Ascending aorta (tissue), 2 donors: ENCODE measurements around the gene ZNF232. TPM values are rescaled to one million over a fixed set of nuclear protein-coding genes. Genes with fewer than 3 reads are reported as not detected.
"Not testable (repeated sequence)": the region's sequence is repeated elsewhere in the genome, so short reads cannot be mapped to it uniquely, and the experiment has no call there.

Experiments
- DNase-seq, 2 donors: peaks; one replicate each; pipeline ENCODE4 v3.0.0-alpha.2; 2019; ENCODE audit warnings: low spot score in 2 of 2
- H3K27ac ChIP-seq, 2 donors: fragments of 200-600 bp; sonication (generic); one replicate each; pipeline ENCODE4 v1.5.1; 2016 to 2017; ENCODE audit warnings: mild to moderate bottlenecking in 1 of 2
- H3K27me3 ChIP-seq: fragments of 200-600 bp; sonication (generic); one replicate; pipeline ENCODE4 v1.5.1; 2017
- H3K36me3 ChIP-seq, 2 donors: fragments of 200-600 bp; sonication (generic); one replicate each; pipeline ENCODE4 v1.5.1; 2016
- H3K4me1 ChIP-seq, 2 donors: fragments of 200-600 bp; sonication (generic); one replicate each; pipeline ENCODE4 v1.5.1; 2016 to 2017; ENCODE audit warnings: mild to moderate bottlenecking in 1 of 2
- H3K4me3 ChIP-seq, 2 donors: fragments of 200-600 bp; sonication (generic); one replicate each; pipeline ENCODE4 v1.5.1; 2016 to 2017; ENCODE audit warnings: mild to moderate bottlenecking in 1 of 2
- H3K9me3 ChIP-seq, 2 donors: fragments of 200-600 bp; sonication (generic); one replicate each; pipeline ENCODE4 v1.5.1; 2016
- CTCF ChIP-seq, 3 experiments: fragments of 200-600 bp in 2 of 3; fragments of 450-650 bp in 1 of 3; sonication (generic) in 2 of 3; IDR thresholded peaks; one replicate each; pipeline ENCODE4 v1.5.1; 2016 to 2019; ENCODE audit warnings: antibody characterized with exemption in 3 of 3, mild to moderate bottlenecking in 1 of 3, moderate library complexity in 1 of 3
- intact Hi-C: fragments of 100-400 bp; cut with DNase I; formaldehyde crosslinking; loops from one replicate; pipeline ENCODE4 v1.15.1; 2023
- total RNA-seq: library from RNA; depleted of rRNA; stranded (reverse); fragments of >200 nt; gene quantifications from one replicate; pipeline ENCODE4 v1.1.0, GENCODE V29; 2016

ZNF232 gene
- total RNA-seq, 1 donor from 2014 or later, result 2.3 TPM

GRCh38 chr17:5092218-5093010 is 19.3 kb downstream of the ZNF232 start:
- DNase-seq, result no peak
- Histone ChIP-seq H3K4me3 (peak overlapping the region in 1 of 2 donors; percentile 12), H3K27ac (no peak overlapping the region), H3K4me1 (no peaks in the 10 kb centered on the region), H3K9me3 (peaks cover 89 to 99% of the 10 kb centered on the region in 2 donors), H3K36me3 (peaks cover 41 to 49% of the 10 kb centered on the region in 2 donors), H3K27me3 (no peaks in the 10 kb centered on the region)
- no peak for TF ChIP-seq CTCF (IDR thresholded peaks at IDR 0.05)
- intact Hi-C loops, result no loop called here

- H3K27me3 ChIP-seq, result no peaks in the 10 kb centered on the region
- no peak overlapping the region for H3K27ac ChIP-seq
- H3K36me3 ChIP-seq, result peaks cover 11 to 18% of the 10 kb centered on the region in 2 donors
- TF ChIP-seq CTCF (IDR thresholded peaks at IDR 0.05), result no peak
- no peak for DNase-seq
- peaks cover 6 to 10% of the 10 kb centered on the region in 2 donors for H3K4me1 ChIP-seq
- intact Hi-C loops, result no loop called here
- peaks cover 0 to 32% of the 10 kb centered on the region in 2 donors for H3K9me3 ChIP-seq
- H3K4me3 ChIP-seq, result no peak overlapping the region
These were observed 31.1 kb downstream of the ZNF232 start for GRCh38 chr17:5080591-5080990.

GRCh38 chr17:5078106-5079028 is 33.3 kb downstream of the ZNF232 start, which contains the start of gene ZFP3:
Gene ZFP3, plus strand, starts transcription at chr17:5078467. Its CDS starts 13,038 bp downstream, at chr17:5091505.
- peak; percentile 33 to 90 for DNase-seq
- peaks cover 0 to 12% of the 10 kb centered on the region in 2 donors for H3K9me3 ChIP-seq
- TF ChIP-seq CTCF (IDR thresholded peaks at IDR 0.05), result no peak
- H3K27ac ChIP-seq, result peak within 1 kb of the TSS; percentile 70 to 78
- H3K4me1 ChIP-seq, result peaks cover 6 to 10% of the 10 kb centered on the region in 2 donors
- H3K36me3 ChIP-seq, result peaks cover 4 to 6% of the 10 kb centered on the region in 2 donors
- no peaks in the 10 kb centered on the region for H3K27me3 ChIP-seq
- peak within 1 kb of the TSS; percentile 78 to 79 for H3K4me3 ChIP-seq
- intact Hi-C loops, result loop anchor here (2.0 kb wide), 2 partner anchors 32 to 112 kb away; partner anchors contain the start of genes ZNF232 and ZNF594

- intact Hi-C loops, result loop anchor here (2.0 kb wide), 2 partner anchors 33 to 113 kb away; partner anchors contain the start of genes ZNF232 and ZNF594
- H3K36me3 ChIP-seq, result peaks cover 0 to 4% of the 10 kb centered on the region in 2 donors
- peak overlapping the region; percentile 78 to 79 for H3K4me3 ChIP-seq
- no peak for TF ChIP-seq CTCF (IDR thresholded peaks at IDR 0.05)
- no peaks in the 10 kb centered on the region for H3K27me3 ChIP-seq
- peak overlapping the region; percentile 70 to 78 for H3K27ac ChIP-seq
- H3K9me3 ChIP-seq, result peaks cover 0 to 6% of the 10 kb centered on the region in 2 donors
- H3K4me1 ChIP-seq, result peaks cover 6 to 10% of the 10 kb centered on the region in 2 donors
- no peak for DNase-seq
These were observed 33.9 kb downstream of the ZNF232 start for GRCh38 chr17:5077781-5078105.

- H3K36me3 ChIP-seq, H3K9me3 ChIP-seq, H3K27me3 ChIP-seq, H3K4me1 ChIP-seq, intact Hi-C loops, DNase-seq: not testable (repeated sequence)
- Histone ChIP-seq H3K4me3 (peak overlapping the region; percentile 78 to 79), H3K27ac (peak overlapping the region in 1 of 2 donors; percentile 78)
These were observed 34.4 kb downstream of the ZNF232 start for GRCh38 chr17:5077275-5077674.

GRCh38 chr17:5075472-5075871 is 36.2 kb downstream of the ZNF232 start:
- H3K27ac ChIP-seq, H3K4me1 ChIP-seq, DNase-seq, H3K27me3 ChIP-seq, H3K9me3 ChIP-seq, intact Hi-C loops, H3K36me3 ChIP-seq, H3K4me3 ChIP-seq: not testable (repeated sequence)
